ENCODE results near the gene ITGA3.

- TF ChIP-seq POLR2A (IDR thresholded peaks at IDR 0.05): peak in 2 of 4 donors; percentile 29 to 55
- TF ChIP-seq, protein P1, sequence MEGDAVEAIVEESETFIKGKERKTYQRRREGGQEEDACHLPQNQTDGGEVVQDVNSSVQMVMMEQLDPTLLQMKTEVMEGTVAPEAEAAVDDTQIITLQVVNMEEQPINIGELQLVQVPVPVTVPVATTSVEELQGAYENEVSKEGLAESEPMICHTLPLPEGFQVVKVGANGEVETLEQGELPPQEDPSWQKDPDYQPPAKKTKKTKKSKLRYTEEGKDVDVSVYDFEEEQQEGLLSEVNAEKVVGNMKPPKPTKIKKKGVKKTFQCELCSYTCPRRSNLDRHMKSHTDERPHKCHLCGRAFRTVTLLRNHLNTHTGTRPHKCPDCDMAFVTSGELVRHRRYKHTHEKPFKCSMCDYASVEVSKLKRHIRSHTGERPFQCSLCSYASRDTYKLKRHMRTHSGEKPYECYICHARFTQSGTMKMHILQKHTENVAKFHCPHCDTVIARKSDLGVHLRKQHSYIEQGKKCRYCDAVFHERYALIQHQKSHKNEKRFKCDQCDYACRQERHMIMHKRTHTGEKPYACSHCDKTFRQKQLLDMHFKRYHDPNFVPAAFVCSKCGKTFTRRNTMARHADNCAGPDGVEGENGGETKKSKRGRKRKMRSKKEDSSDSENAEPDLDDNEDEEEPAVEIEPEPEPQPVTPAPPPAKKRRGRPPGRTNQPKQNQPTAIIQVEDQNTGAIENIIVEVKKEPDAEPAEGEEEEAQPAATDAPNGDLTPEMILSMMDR (IDR thresholded peaks at IDR 0.05): no peak
Measured at GRCh38 chr17:50062293-50063243, 6.7 kb downstream of the ITGA3 start.

Measured in upper lobe of left lung (tissue), 4 donors.